A549 (cell line): ENCODE measurements around the gene ODR4. TPM values are rescaled to one million over a fixed set of nuclear protein-coding genes. Genes with fewer than 3 reads are reported as not detected.

Source experiments
- ATAC-seq, 2 experiments: fragments of 200-7000 bp in 1 of 2; fragments of >200 bp in 1 of 2; cut with Nextera tagmentation in 1 of 2; cut with Tn5 transposase in 1 of 2; 3 replicates each; pipeline versions ENCODE4 v1.8.0 to v1.9.1; 2018 to 2020; ENCODE audit warnings: mild to moderate bottlenecking in 1 of 2, moderate library complexity in 1 of 2
- CTCF ChIA-PET: fragments of 300-600 bp; sonication (Branson Sonifier 250); formaldehyde crosslinking; extraction: SDS; loops from one replicate; lab custom pipeline; 2021; ENCODE audit warnings: antibody characterized with exemption, inconsistent platforms; lab: Yijun Ruan, JAX
- POLR2A ChIA-PET: fragments of 350-600 bp; formaldehyde crosslinking; extraction: SDS; loops from one replicate; lab custom pipeline; 2021; ENCODE audit warnings: antibody characterized with exemption, inconsistent platforms; lab: Yijun Ruan, JAX
- DNase-seq, 2 experiments: peaks; one replicate each; pipeline versions ENCODE4 v3.0.0 to v3.0.0-alpha.2; 2011 to 2016; ENCODE audit warnings: low read depth in 1 of 2, low spot score in 1 of 2
- FAIRE-seq: peaks from 2 replicates; lab custom pipeline; 2011; peaks lifted over from hg19 to GRCh38; lab: Jason Lieb, UNC
- H3K27ac ChIP-seq, 2 experiments: fragments of >200 bp; sonication (Bioruptor Twin); formaldehyde crosslinking; 3 replicates each; pipeline ENCODE4 v1.5.1; 2016 to 2017
- H3K4me1 ChIP-seq: fragments of >200 bp; sonication (Bioruptor Twin); formaldehyde crosslinking; 3 replicates; pipeline ENCODE4 v1.6.1; 2016
- H3K4me2 ChIP-seq: fragments of >200 bp; sonication (Bioruptor Twin); formaldehyde crosslinking; 3 replicates; pipeline ENCODE4 v1.6.1; 2016
- H3K4me3 ChIP-seq: fragments of >200 bp; sonication (Bioruptor Twin); formaldehyde crosslinking; 3 replicates; pipeline ENCODE4 v1.5.1; 2016
- H3K9me3 ChIP-seq: fragments of >200 bp; sonication (Bioruptor Twin); formaldehyde crosslinking; 3 replicates; pipeline ENCODE4 v1.6.1; 2016
- BHLHE40 ChIP-seq: IDR thresholded peaks from 2 replicates; pipeline ENCODE4 v1.6.1; 2012; ENCODE audit warnings: low read depth, low read length, inconsistent platforms
- CBX2 ChIP-seq: fragments of 200-600 bp; sonication (generic); IDR thresholded peaks from 2 replicates; pipeline ENCODE4 v1.6.1; 2016; ENCODE audit warnings: low read depth, mild to moderate bottlenecking, borderline replicate concordance
- CBX8 ChIP-seq: fragments of 200-600 bp; sonication (generic); IDR thresholded peaks from 2 replicates; pipeline ENCODE4 v1.6.1; 2016
- CHD2 ChIP-seq: fragments of 150-350 bp; IDR thresholded peaks from 2 replicates; pipeline ENCODE4 v1.6.1; 2014; ENCODE audit warnings: low read length; ENCODE audit not compliant: partially characterized antibody
- CHD4 ChIP-seq: fragments of 200-600 bp; sonication (generic); IDR thresholded peaks from 2 replicates; pipeline ENCODE4 v1.6.1; 2016; ENCODE audit warnings: antibody characterized with exemption, mild to moderate bottlenecking, borderline replicate concordance
- CTCF ChIP-seq: fragments of >200 bp; sonication (Bioruptor Twin); formaldehyde crosslinking; IDR thresholded peaks from 3 replicates; pipeline ENCODE4 v1.5.1; 2016
- E2F6 ChIP-seq: IDR thresholded peaks from 2 replicates; pipeline ENCODE4 v1.6.1; 2012; ENCODE audit warnings: low read depth, borderline replicate concordance
- EHF ChIP-seq: fragments of 250-450 bp; sonication (Bioruptor Pico); IDR thresholded peaks from 2 replicates; pipeline ENCODE4 v1.5.0; 2020; ENCODE audit warnings: mild to moderate bottlenecking
- ESRRA ChIP-seq: fragments of 150-350 bp; IDR thresholded peaks from 2 replicates; pipeline ENCODE4 v1.6.1; 2014; ENCODE audit warnings: mild to moderate bottlenecking, low read length, borderline replicate concordance
- FOSB ChIP-seq: fragments of 250-450 bp; sonication (Bioruptor Pico); IDR thresholded peaks from 2 replicates; pipeline ENCODE4 v1.5.0; 2020; ENCODE audit warnings: mild to moderate bottlenecking, moderate library complexity
- FOSL2 ChIP-seq, 2 experiments: fragments of 450-650 bp in 1 of 2; fragments of >200 bp in 1 of 2; sonication (Bioruptor Twin) in 1 of 2; formaldehyde crosslinking; IDR thresholded peaks; 2 replicates each; pipeline versions ENCODE4 v1.5.0 to v1.6.1; 2016 to 2020; ENCODE audit warnings: mild to moderate bottlenecking in 1 of 2, moderate library complexity in 1 of 2
- HDAC2 ChIP-seq: fragments of 200-600 bp; sonication (generic); IDR thresholded peaks from 2 replicates; pipeline ENCODE4 v1.6.1; 2016
- HES2 ChIP-seq: fragments of >200 bp; sonication (Bioruptor Twin); formaldehyde crosslinking; IDR thresholded peaks from 2 replicates; pipeline ENCODE4 v1.6.1; 2016
- HOXB5 ChIP-seq: fragments of 250-450 bp; sonication (Bioruptor Pico); IDR thresholded peaks from 2 replicates; pipeline ENCODE4 v1.5.0; 2020; ENCODE audit warnings: mild to moderate bottlenecking, moderate library complexity
- JUNB ChIP-seq: fragments of >200 bp; sonication (Bioruptor Twin); formaldehyde crosslinking; IDR thresholded peaks from 2 replicates; pipeline ENCODE4 v1.6.1; 2016
- KDM1A ChIP-seq: fragments of 200-600 bp; sonication (generic); IDR thresholded peaks from 2 replicates; pipeline ENCODE4 v1.6.1; 2016; ENCODE audit warnings: low read depth, mild to moderate bottlenecking
- KDM5A ChIP-seq: fragments of 200-600 bp; sonication (generic); IDR thresholded peaks from 2 replicates; pipeline ENCODE4 v1.6.1; 2016; ENCODE audit warnings: antibody characterized with exemption, mild to moderate bottlenecking
- NR3C1 ChIP-seq: fragments of >200 bp; sonication (Bioruptor Twin); formaldehyde crosslinking; IDR thresholded peaks from 3 replicates; pipeline ENCODE4 v1.6.1; 2017
- POLR2A ChIP-seq: IDR thresholded peaks from 2 replicates; pipeline ENCODE4 v1.6.1; 2012; ENCODE audit warnings: mild to moderate bottlenecking, low read length
- RAD21 ChIP-seq, 2 experiments: fragments of >200 bp in 1 of 2; sonication (Bioruptor Twin) in 1 of 2; formaldehyde crosslinking in 1 of 2; IDR thresholded peaks in 1 of 2; conservative IDR thresholded peaks in 1 of 2; 2 replicates in 1 of 2; 3 replicates in 1 of 2; pipeline ENCODE4 v1.6.1; 2012 to 2018; ENCODE audit warnings: inconsistent platforms in 1 of 2
- RARB ChIP-seq: fragments of 250-450 bp; sonication (Bioruptor Pico); IDR thresholded peaks from 2 replicates; pipeline ENCODE4 v1.8.0; 2021; ENCODE audit warnings: mild to moderate bottlenecking, moderate library complexity
- SMC3 ChIP-seq: fragments of >200 bp; sonication (Bioruptor Twin); formaldehyde crosslinking; IDR thresholded peaks from 3 replicates; pipeline ENCODE4 v1.6.1; 2018; ENCODE audit warnings: inconsistent platforms
- ZC3H11A ChIP-seq: fragments of 450-650 bp; IDR thresholded peaks from 2 replicates; pipeline ENCODE4 v1.6.1; 2014; ENCODE audit warnings: antibody characterized with exemption, mild to moderate bottlenecking
- ZFP36 ChIP-seq: fragments of 450-650 bp; IDR thresholded peaks from 2 replicates; pipeline ENCODE4 v1.6.1; 2014; ENCODE audit warnings: borderline replicate concordance; ENCODE audit not compliant: partially characterized antibody
- ZNF302 ChIP-seq: fragments of 250-450 bp; sonication (Bioruptor Pico); IDR thresholded peaks from 2 replicates; pipeline ENCODE4 v1.9.0; 2021; ENCODE audit warnings: inconsistent platforms, mild to moderate bottlenecking, moderate library complexity
- ZSCAN20 ChIP-seq: fragments of 250-450 bp; sonication (Bioruptor Pico); IDR thresholded peaks from 2 replicates; pipeline ENCODE4 v1.8.0; 2022; ENCODE audit warnings: mild to moderate bottlenecking, moderate library complexity
- WGBS: methylation state at CpG from one replicate; pipeline ENCODE4 v1.1.6; 2017; ENCODE audit errors: missing lambda C conversion rate; 5-methylcytosine and 5-hydroxymethylcytosine counted together
- polyA plus RNA-seq, 4 experiments: library from polyadenylated mRNA; depleted of rRNA in 3 of 4; stranded (reverse); fragments of >200 nt; fragmentation: RNase III in 1 of 4; extraction: RNeasy Plus Mini Kit Qiagen cat#74134 plus additional on column Dnase treatment in 1 of 4; gene quantifications; 2 replicates in 3 of 4; 3 replicates in 1 of 4; pipeline ENCODE4 v1.2.3, GENCODE V29; 2011 to 2017
- TF ChIP-seq, protein P1 (sequence below): IDR thresholded peaks from 2 replicates; pipeline ENCODE4 v1.6.1; 2012
- TF ChIP-seq, protein P2 (sequence below): fragments of 250-450 bp; sonication (Bioruptor Pico); IDR thresholded peaks from 2 replicates; pipeline ENCODE4 v1.5.0; 2021; ENCODE audit warnings: mild to moderate bottlenecking, moderate library complexity, borderline replicate concordance

The ODR4 gene
- polyA plus RNA-seq, 2 of the 4 experiments (the other 2 are of a cell fraction): 18.1 to 34.9 TPM

GRCh38 chr1:186420311-186420710 lies 44.7 kb downstream of the ODR4 start (continued):
- TF ChIP-seq ESRRA (no peak), E2F6 (no peak), CHD4 (no peak), CTCF (no peak), FOSL2 (IDR thresholded peaks at IDR 0.05) (no peak), FOSL2 (CRISPR knock-in tag; IDR thresholded peaks at IDR 0.05) (no peak)

DNA sequence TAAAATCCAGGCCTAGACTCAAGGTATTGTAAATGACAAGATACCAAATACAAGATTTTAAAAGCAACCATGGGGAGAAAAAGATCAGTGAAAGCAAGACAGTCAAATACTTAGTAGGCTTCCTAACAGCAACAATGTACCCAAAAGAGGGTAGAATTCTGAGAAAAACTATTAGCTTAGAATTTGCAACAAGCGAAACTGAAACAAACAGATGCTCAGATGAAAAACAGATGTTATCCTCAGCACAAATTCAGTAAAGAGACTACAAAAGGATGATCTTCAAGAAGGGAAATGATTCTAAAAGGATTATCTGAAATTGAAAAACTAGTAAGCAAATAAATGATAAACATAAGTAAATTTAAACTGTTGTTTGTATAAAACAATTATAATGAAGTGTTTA lies 45.3 kb downstream of the ODR4 start:
- TF ChIP-seq CHD4 (no peak), BHLHE40 (no peak), HES2 (no peak), KDM5A (no peak), HOXB5 (CRISPR knock-in tag) (no peak), POLR2A (no peak), HDAC2 (no peak), RAD21 (conservative IDR thresholded peaks at IDR 0.05 in 1 of 2, IDR thresholded peaks at IDR 0.05 in 1 of 2) (no peak), ZFP36 (no peak), CBX2 (no peak), FOSB (no peak), NR3C1 (no peak), ZNF302 (CRISPR knock-in tag) (no peak), JUNB (no peak), FOSL2 (IDR thresholded peaks at IDR 0.05) (no peak), FOSL2 (CRISPR knock-in tag; IDR thresholded peaks at IDR 0.05) (no peak), CHD2 (no peak)
- TF ChIP-seq, protein P1, sequence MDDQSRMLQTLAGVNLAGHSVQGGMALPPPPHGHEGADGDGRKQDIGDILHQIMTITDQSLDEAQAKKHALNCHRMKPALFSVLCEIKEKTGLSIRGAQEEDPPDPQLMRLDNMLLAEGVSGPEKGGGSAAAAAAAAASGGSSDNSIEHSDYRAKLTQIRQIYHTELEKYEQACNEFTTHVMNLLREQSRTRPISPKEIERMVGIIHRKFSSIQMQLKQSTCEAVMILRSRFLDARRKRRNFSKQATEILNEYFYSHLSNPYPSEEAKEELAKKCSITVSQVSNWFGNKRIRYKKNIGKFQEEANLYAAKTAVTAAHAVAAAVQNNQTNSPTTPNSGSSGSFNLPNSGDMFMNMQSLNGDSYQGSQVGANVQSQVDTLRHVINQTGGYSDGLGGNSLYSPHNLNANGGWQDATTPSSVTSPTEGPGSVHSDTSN: no peak
- no peaks in the 10 kb centered on the region for H3K9me3 ChIP-seq
- ChIA-PET POLR2A (interaction anchor here (0.7 kb wide), 1 partner anchor 86 kb away, joined by 6 read pairs; no protein-coding TSS in a partner anchor), CTCF (interaction anchor here (1.2 kb wide), 3 partner anchors 11 to 185 kb away, joined by 3 to 4 read pairs (median 3); no protein-coding TSS in a partner anchor)
- DNase-seq (no peak), FAIRE-seq (no peak), ATAC-seq (no peak)
- H3K4me2 ChIP-seq: no peak overlapping the region
- 92% methylated on average over 1 of the region's 1 CpG for WGBS
- H3K27ac ChIP-seq: no peak overlapping the region
- H3K4me1 ChIP-seq: no peaks in the 10 kb centered on the region
- no peak overlapping the region for H3K4me3 ChIP-seq

DNA sequence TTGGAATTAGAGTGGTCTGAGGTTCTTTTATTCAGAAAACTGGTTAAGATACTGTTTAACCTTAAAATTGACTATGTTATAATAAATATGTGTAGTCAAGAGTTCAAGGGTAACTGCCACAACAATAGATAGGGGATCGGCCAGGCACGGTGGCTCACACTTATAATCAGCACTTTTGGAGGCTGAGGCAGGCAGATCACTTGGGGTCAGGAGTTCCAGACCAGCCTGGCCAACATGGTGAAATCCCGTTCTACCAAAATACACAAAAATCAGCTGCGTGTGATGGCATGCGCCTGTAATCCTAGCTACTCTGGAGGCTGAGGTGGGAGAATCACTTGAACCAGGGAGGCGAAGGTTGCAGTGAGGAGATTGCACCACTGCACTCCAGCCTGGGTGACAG lies 45.8 kb downstream of the ODR4 start:
- no peak overlapping the region for H3K4me2 ChIP-seq
- 92% methylated on average over 6 of the region's 6 CpGs for WGBS
- ChIA-PET CTCF (interaction anchor here (1.2 kb wide), 2 partner anchors 10 to 184 kb away, joined by 3 read pairs; no protein-coding TSS in a partner anchor), POLR2A (interaction anchor here (0.7 kb wide), 1 partner anchor 86 kb away, joined by 6 read pairs; no protein-coding TSS in a partner anchor)
- TF ChIP-seq ESRRA (no peak), KDM1A (no peak), ZC3H11A (no peak), CHD4 (no peak), RARB (CRISPR knock-in tag) (no peak), EHF (CRISPR knock-in tag) (no peak), KDM5A (no peak), ZSCAN20 (CRISPR knock-in tag) (no peak), SMC3 (no peak), CBX8 (no peak), JUNB (no peak)
- TF ChIP-seq, protein P1: no peak
- TF ChIP-seq, protein P2, sequence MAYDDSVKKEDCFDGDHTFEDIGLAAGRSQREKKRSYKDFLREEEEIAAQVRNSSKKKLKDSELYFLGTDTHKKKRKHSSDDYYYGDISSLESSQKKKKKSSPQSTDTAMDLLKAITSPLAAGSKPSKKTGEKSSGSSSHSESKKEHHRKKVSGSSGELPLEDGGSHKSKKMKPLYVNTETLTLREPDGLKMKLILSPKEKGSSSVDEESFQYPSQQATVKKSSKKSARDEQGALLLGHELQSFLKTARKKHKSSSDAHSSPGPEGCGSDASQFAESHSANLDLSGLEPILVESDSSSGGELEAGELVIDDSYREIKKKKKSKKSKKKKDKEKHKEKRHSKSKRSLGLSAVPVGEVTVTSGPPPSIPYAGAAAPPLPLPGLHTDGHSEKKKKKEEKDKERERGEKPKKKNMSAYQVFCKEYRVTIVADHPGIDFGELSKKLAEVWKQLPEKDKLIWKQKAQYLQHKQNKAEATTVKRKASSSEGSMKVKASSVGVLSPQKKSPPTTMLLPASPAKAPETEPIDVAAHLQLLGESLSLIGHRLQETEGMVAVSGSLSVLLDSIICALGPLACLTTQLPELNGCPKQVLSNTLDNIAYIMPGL: no peak
- H3K9me3 ChIP-seq: no peaks in the 10 kb centered on the region
- no peaks in the 10 kb centered on the region for H3K4me1 ChIP-seq
- FAIRE-seq: no peak
- no peak overlapping the region for H3K4me3 ChIP-seq
- no peak for DNase-seq
- H3K27ac ChIP-seq: no peak overlapping the region
- ATAC-seq: no peak
